ENCODE data around the gene SPO11.

DNA sequence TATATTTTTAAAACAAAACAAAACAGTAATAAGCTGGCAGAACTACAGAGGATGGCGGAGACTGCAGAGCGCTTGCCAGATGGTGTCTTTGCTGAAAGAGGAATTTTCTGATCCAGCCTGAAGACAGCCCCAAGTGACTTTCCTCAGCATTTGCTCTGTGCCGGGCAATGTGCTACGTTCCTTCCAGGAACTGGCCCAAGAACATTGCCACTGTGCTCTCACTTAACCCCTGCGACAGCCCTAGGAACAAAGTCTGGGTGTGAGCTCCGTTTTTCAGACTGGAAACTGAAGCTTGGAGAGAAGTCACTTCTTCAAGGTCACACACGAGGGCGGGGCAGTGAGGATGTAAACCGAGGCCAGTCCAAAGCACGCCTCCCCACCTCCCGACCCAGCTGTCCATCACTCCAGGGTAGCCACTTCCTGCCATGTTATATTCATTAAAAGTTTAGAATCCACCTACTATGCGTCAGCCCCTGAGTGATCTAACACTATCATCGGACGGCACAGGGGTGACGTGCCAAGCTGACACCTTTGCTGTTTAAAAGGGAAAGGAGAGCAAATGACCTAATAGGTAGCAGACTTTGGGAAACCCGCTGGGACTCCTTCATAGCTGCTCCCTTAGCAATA lies 40.8 kb upstream of the SPO11 start:
- TF ChIP-seq, protein P1, sequence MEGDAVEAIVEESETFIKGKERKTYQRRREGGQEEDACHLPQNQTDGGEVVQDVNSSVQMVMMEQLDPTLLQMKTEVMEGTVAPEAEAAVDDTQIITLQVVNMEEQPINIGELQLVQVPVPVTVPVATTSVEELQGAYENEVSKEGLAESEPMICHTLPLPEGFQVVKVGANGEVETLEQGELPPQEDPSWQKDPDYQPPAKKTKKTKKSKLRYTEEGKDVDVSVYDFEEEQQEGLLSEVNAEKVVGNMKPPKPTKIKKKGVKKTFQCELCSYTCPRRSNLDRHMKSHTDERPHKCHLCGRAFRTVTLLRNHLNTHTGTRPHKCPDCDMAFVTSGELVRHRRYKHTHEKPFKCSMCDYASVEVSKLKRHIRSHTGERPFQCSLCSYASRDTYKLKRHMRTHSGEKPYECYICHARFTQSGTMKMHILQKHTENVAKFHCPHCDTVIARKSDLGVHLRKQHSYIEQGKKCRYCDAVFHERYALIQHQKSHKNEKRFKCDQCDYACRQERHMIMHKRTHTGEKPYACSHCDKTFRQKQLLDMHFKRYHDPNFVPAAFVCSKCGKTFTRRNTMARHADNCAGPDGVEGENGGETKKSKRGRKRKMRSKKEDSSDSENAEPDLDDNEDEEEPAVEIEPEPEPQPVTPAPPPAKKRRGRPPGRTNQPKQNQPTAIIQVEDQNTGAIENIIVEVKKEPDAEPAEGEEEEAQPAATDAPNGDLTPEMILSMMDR (IDR thresholded peaks at IDR 0.05 in 2 of 3, conservative IDR thresholded peaks at IDR 0.05 in 1 of 3; ENCODE audit: borderline replicate concordance in 1 of 3, insufficient read depth in 1 of 3, low read depth in 2 of 3, low read length in 2 of 3): no peak
- TF ChIP-seq POLR2A (IDR thresholded peaks at IDR 0.05; ENCODE audit: borderline replicate concordance, extremely low read depth, insufficient read depth, insufficient read length) (no peak), EZH2 (IDR thresholded peaks at IDR 0.05) (no peak), EZH2phosphoT487 (IDR thresholded peaks at IDR 0.05; ENCODE audit: borderline replicate concordance) (no peak), JUND (IDR thresholded peaks at IDR 0.05) (no peak), RAD21 (IDR thresholded peaks at IDR 0.05; ENCODE audit: low read depth) (no peak), POLR2AphosphoS5 (IDR thresholded peaks at IDR 0.05; ENCODE audit: low read depth, low read length) (no peak), SP1 (IDR thresholded peaks at IDR 0.05; ENCODE audit: low read depth) (no peak)
